GM21515 (cell line): ENCODE measurements around the gene INTS1.
"Not testable (repeated sequence)": the region's sequence is repeated elsewhere in the genome, so short reads cannot be mapped to it uniquely, and the experiment has no call there.

Source experiments
- ATAC-seq: cut with Tn5 transposase; IDR thresholded peaks from one replicate; pipeline ENCODE4 v1.9.1; 2021; ENCODE audit not compliant: unreplicated experiment

INTS1 gene

DNA sequence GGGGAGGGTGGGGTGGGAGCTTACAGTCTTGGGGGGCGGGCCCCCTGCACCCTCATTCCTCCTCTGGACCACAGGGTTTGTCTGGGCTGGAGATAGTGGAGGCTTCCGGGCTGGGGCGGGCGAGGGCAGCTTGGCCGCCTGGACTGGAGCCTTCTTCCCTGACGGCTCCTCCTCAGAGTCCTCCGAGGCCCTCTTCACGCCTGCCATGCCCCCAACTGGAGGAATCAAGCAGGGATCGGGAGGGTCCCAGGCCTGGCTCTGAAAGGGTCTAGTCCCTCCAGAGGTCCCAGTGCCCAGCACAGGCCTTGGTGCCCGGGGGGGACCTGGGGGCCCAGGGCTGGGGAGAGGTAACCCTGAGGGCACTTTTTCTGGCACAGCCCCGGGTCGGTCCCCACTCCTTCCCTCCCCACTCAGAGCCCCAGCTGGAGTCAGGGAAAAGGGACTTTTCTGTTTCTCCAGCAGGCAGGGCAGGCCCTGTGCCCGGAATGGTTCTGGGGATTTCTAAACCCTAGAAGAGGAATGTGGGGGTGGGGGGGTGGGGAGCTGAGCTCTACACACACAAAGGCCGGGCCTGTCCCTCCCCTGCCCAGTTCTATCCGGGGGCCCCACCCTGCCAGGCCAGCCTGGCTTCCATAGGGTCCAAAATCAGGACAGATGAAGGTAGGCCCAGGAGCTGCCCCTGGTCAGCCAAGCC lies 56.5 kb downstream of the INTS1 start:
- ATAC-seq, result no peak

- ATAC-seq, result no peak
Observed at GRCh38 chr7:1447112-1447511, 57.1 kb downstream of the INTS1 start.

GRCh38 chr7:1446620-1447032 lies 57.6 kb downstream of the INTS1 start:
- no peak for ATAC-seq

DNA sequence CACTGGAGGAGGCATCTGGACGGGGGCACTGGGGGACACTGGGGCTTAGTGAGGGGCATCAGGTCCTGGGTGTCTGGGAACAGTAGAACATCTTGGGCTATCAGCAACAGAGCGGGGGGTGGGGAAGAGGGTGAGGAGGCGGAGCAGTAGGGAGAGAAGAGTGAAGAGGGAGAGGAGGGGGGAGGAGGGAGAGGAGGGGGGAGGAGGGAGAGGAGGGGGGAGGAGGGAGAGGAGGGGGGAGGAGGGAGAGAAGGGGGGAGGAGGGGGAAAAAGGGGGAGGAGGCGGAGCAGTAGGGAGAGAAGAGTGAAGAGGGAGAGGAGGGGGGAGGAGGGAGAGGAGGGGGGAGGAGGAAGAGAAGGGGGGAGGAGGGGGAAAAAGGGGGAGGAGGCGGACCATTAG lies 58.2 kb downstream of the INTS1 start:
- ATAC-seq, result not testable (repeated sequence)

- ATAC-seq, result no peak
Observed at GRCh38 chr7:1445341-1445740, 58.8 kb downstream of the INTS1 start.

- ATAC-seq, result no peak
Observed at GRCh38 chr7:1444925-1445322, 59.3 kb downstream of the INTS1 start.

DNA sequence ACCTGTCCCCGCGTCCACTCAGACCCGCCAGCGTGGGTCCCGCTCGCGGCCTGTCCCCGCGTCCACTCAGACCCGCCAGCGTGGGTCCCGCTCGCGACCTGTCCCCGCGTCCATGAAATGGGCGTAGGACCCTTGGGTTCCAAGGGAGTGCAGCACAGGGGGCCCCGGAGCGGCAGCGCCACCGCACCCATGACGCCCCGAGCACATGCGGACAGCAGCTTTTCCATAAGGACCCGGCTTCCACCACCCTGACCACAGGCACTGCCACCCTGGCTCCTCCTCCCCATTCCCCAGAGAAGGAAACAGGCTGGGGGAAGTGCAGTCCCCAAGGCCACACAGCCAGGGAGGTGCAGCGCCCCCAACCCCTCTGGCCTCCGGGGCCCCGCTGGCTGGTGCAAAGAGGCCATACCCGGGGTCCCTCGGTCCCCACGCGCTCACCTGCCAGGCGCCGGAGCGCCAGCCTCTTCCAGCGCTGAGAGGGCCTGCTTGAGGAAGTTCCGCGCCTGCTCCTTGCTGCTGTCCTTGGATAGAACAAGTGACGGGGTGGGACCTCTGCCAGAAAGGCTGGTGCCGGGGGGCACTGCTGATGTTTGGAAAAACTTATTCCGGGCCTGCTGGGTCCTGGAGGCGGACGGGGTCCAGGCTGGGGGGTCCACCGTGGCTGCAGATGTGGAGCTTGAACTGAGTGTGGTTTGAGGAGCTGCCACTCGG lies 59.8 kb downstream of the INTS1 start:
- no peak for ATAC-seq

DNA sequence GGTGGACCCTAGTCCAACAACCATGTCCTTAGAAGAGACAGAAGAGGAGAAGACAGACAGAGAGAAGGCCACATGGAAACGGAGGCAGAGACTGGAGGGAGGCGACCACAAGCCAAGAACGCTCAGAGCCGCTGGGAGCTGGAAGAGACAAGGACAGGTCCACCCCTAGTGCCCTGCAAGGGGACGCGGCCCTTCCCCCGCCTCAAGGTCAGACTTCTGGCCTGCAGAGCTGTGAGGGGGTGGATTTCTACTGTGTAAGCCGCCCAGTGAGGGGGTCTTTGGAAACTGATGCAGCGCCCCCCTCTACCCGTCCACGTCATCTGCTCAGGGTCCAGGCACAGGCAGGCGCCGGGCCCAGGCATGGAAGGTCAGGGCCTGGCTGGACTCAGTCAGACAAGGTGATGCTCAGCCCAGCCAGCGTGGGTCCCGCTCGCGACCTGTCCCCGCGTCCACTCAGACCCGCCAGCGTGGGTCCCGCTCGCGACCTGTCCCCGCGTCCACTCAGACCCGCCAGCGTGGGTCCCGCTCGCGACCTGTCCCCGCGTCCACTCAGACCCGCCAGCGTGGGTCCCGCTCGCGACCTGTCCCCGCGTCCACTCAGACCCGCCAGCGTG lies 60.5 kb downstream of the INTS1 start:
- not testable (repeated sequence) for ATAC-seq

GRCh38 chr7:1442355-1443124 lies 61.6 kb downstream of the INTS1 start:
- ATAC-seq, result no peak

- no peak for ATAC-seq
Observed at GRCh38 chr7:1441615-1442354, 62.4 kb downstream of the INTS1 start.

DNA sequence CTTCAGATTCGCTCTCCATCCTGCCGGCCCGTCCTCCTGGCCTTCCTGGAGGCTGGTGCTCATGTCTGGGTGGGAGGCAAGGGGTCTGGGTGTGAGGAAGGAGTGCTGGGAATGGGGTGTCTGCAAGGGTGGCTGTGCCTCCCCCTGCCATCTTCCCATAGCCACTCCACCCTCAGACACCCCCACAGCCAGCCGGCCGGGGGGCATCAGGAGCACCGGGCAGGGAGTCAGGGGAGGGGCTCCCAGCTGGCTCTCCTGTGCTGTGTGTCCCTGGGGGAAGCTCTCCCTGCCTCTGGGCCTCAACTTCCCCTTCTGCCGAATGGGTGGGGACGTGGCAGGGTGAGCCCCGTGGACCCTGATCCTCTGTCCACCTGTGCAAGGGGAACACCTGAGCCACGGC lies 63.6 kb downstream of the INTS1 start:
- ATAC-seq, result no peak

DNA sequence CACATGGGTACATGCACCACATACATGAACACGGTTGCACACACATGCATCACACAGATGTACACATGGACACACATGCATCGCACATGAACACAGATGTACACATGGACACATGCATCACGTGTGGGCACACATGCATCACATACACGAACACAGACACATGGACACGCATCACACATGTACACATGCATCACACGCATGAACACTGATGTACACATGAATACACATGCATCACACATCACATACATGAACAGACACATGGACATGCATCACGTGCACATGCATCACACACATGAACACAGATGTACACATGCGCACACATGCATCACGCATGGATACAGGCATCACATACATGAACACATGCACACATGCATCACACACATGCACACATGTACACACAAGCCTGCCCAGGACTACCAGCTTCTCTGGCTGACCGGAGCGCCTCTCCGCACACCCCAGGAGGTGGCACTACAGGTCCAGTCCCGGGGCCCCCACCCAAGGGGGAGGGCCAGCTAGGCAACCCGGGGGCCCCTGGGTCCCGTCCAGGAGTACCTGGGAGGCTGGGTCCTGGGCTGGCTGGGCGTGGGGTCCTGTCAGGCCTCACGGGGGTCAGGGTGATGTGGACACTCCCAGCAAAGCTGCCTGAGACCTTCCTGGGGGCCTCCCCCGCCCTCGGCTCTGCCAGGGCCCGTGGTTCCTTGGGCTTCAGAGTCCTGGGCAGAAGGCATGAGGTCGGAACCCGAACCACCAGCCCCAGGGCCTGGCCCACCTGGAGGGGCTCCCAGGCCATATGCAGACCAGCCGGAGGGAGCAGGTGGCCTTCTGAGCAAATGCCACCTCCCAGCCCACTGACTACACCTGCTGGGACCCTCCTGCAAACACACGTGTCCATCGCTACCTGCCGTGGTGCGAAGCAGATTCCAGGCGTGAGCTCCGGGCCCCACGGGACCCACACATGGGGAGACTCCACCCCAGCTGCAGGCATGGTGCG lies 64.5 kb downstream of the INTS1 start:
- ATAC-seq, result no peak

- ATAC-seq, result no peak
Observed at GRCh38 chr7:1438821-1439220, 65.4 kb downstream of the INTS1 start.

DNA sequence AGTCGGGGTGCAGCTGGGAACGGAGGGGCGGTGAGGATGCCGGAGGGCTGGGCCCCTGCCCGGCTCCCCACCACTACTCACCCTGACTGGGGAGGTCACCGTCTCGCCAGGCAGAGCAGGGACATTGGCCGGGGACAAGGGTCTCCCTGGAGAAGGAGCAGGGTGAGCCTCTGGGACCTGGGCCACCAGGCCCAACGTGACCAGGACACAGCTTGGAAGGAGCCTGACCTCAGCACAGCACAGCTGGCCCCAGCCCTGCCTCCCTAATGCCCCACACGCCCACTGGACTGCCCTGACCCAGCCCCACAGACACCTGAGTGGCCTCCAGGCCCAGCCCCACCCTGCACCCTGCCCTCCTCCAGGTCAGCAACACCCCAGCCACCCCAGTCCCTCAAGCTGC lies 66.0 kb downstream of the INTS1 start:
- no peak for ATAC-seq

GRCh38 chr7:1437155-1437880 lies 66.9 kb downstream of the INTS1 start:
- no peak for ATAC-seq

GRCh38 chr7:1436608-1437007 lies 67.6 kb downstream of the INTS1 start:
- no peak for ATAC-seq

DNA sequence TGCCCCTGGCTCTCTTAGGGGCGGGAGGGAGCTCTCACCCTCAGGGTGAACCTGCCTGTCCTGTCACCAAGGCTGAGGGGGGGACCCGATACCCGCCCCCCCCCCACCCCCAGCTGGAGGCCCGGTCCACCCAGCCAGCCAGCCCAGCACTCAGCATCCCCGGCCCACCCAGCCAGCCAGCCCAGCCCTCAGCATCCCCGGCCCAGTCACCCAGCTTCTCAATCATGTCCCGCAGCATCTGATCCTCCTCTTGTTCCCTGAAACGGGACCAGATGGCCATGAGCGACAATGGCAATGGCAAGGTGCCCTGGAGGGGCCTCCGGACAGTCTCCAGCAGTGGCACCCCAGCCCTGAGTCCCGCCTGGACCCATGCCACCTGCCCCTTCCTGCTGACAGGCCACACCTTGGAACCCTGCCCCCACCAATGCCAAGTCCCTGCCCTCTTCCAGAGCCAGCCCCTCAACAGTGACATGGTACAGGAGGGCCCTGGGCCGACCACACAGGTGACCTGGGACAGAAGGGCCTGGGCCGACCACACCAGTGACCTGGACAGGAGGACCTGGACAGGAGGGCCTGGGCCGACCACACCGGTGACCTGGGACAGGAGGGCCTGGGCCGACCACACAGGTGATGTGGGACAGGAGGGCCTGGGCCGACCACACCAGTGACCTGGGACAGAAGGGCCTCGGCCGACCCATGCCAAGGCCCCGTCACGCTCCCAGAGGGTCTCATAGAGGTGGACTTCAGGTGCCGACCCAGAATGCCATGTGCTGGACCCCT lies 69.1 kb downstream of the INTS1 start:
- ATAC-seq, result no peak

DNA sequence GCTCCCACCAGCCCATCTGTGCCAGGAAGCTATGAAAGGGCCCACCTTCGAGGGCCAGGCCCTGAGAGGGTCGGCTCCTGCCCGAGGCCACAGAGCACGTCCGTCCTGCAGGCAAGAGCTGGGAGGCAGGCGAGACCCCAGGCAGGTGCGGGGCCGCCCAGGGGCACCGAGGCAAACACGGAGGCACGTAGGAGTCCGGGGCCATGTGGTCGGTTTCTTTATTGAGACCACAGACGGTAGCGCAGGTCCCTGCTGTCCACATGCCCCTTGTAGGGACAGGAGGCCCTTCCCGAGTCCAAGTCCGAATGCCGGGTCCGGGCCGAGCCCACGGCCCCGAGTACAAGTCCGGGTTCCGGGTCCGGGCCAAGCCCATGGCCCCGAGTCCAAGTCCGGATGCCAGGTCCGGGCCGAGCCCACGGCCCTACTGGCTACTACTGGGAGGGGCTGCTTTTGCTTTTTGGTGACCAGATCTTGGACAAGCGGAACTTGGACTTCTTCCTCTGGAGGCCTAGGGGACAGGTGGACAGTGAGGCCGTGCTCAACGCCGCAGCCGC lies 69.9 kb downstream of the INTS1 start:
- no peak for ATAC-seq
